ENCODE measurements around the gene JAKMIP2. TPM values are rescaled to one million over a fixed set of nuclear protein-coding genes. Genes with fewer than 3 reads are reported as not detected.
"Not testable (repeated sequence)": the region's sequence is repeated elsewhere in the genome, so short reads cannot be mapped to it uniquely, and the experiment has no call there.

The JAKMIP2 gene
- total RNA-seq, 4 donors from 2014 or later = 0.83 to 2.6 (median 1.3) TPM

DNA sequence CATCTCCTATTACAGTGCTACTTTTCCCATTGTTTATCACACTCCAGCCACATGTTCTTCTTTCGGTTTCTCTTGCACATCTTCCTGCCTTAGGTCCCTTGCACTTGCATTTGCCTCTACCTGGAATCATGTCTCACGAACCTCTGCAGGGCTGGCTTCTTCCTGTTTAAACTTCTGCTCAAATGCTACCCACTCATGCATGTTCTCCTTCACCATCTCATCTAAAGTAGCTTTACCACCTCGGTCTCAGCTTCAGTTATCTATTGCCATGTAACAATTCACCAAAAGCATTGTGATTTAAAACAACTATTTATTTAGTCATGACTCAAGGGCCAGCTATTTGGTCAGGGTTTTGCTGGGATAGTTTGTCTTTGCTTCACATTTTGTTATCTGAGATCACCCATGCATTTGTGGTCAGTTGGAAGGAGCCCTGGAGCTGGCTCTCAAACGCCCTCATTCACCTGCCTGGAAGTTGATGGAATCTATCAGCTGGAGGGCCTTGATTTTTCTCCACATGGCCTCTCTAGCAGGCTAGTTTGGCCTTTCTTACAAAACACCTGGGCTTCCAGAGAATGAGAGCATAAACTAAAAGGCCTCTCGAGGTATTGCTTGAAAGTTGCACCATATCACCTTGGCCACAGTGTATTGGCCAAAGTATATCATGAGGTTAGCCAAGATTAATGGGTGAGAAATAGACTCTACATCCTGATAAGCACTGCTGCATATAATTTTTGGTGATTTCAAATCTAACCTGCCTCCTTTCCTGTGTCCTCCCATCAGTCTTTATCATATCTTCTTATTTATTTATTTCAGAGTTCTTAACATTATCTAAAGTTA, 27.5 kb upstream of the JAKMIP2 start:
- Histone ChIP-seq H3K9me3 (no peaks in the 10 kb centered on the region), H3K27me3 (no peaks in the 10 kb centered on the region), H3K27ac (replicated peaks in 1 of 4) (no peak overlapping the region), H3K4me3 (no peak overlapping the region), H3K36me3 (no peaks in the 10 kb centered on the region), H3K4me1 (no peaks in the 10 kb centered on the region)
- 62% methylated on average over 5 of the region's 5 CpGs for WGBS
- no peak for DNase-seq (ENCODE audit: extremely low spot score)
- TF ChIP-seq POLR2A (IDR thresholded peaks at IDR 0.05; ENCODE audit: low read depth) = no peak
- intact Hi-C loops (cut with DNase I) = no loop called here

- DNase-seq (ENCODE audit: extremely low spot score) = no peak
- no peaks in the 10 kb centered on the region for H3K4me1 ChIP-seq
- H3K36me3 ChIP-seq = no peaks in the 10 kb centered on the region
- no peaks in the 10 kb centered on the region for H3K27me3 ChIP-seq
- no peak overlapping the region for H3K4me3 ChIP-seq
- H3K27ac ChIP-seq (replicated peaks in 1 of 4) = no peak overlapping the region
- 66% methylated on average over 6 of the region's 6 CpGs for WGBS
- intact Hi-C loops (cut with DNase I) = no loop called here
- no peak for TF ChIP-seq POLR2A (IDR thresholded peaks at IDR 0.05; ENCODE audit: low read depth)
- TF ChIP-seq EP300 (IDR thresholded peaks at IDR 0.05) = no peak
- TF ChIP-seq POLR2AphosphoS5 (IDR thresholded peaks at IDR 0.05) = no peak
- no peak for TF ChIP-seq CTCF (IDR thresholded peaks at IDR 0.05)
- no peaks in the 10 kb centered on the region for H3K9me3 ChIP-seq
Measured at GRCh38 chr5:147805030-147805454, 22.5 kb upstream of the JAKMIP2 start.

DNA sequence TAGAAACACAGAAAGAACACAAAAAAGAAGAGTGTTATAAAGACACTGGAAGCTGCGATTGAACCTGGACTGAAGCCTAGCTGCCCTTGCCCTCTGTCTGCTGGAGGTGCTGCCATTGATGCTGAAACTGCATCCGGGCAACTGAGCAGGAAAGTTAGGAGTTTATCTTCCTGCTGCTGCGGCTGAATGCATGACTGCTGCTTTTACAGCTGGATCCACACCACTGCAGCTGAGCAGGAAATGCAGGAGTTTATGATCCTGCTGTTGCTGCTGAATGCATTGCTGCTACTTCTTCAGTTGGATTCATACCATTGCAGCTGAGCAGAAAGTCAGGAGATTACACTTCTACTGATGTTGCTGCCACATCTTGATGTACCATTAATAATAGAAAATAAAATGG, 21.8 kb upstream of the JAKMIP2 start:
- no peaks in the 10 kb centered on the region for H3K36me3 ChIP-seq
- H3K9me3 ChIP-seq = no peaks in the 10 kb centered on the region
- intact Hi-C loops (cut with DNase I) = no loop called here
- no peaks in the 10 kb centered on the region for H3K27me3 ChIP-seq
- DNase-seq (ENCODE audit: extremely low spot score) = no peak
- H3K4me3 ChIP-seq = no peak overlapping the region
- no peaks in the 10 kb centered on the region for H3K4me1 ChIP-seq
- no peak overlapping the region for H3K27ac ChIP-seq (replicated peaks in 1 of 4)
- WGBS = 53% methylated on average over 3 of the region's 3 CpGs
- TF ChIP-seq POLR2AphosphoS5 (IDR thresholded peaks at IDR 0.05) = no peak
- no peak for TF ChIP-seq EP300 (IDR thresholded peaks at IDR 0.05)
- no peak for TF ChIP-seq CTCF (IDR thresholded peaks at IDR 0.05)
- no peak for TF ChIP-seq POLR2A (IDR thresholded peaks at IDR 0.05; ENCODE audit: low read depth)

DNA sequence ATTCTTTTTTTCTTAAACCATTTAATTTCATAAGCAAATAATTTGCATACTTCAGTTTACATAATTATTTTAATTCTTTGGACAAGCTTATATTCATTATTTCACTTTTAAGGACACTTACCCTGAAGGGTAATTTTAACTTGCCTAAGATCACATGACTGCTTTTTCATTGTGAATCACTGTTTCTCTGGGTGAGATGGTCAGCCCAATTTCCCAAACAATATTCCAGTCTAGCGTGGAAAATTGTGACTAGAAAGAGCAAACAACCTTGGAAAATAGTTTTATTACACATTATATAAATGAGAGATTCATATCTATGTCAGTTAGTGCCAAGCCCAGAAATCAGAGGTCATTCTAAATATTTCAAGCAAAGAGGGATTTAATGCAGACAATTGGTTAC, 21.4 kb upstream of the JAKMIP2 start:
- H3K27me3 ChIP-seq = no peaks in the 10 kb centered on the region
- H3K36me3 ChIP-seq = no peaks in the 10 kb centered on the region
- H3K4me3 ChIP-seq = no peak overlapping the region
- H3K9me3 ChIP-seq = no peaks in the 10 kb centered on the region
- TF ChIP-seq EP300 (IDR thresholded peaks at IDR 0.05) (no peak), POLR2AphosphoS5 (IDR thresholded peaks at IDR 0.05) (no peak), CTCF (IDR thresholded peaks at IDR 0.05) (no peak), POLR2A (IDR thresholded peaks at IDR 0.05; ENCODE audit: low read depth) (no peak)
- H3K4me1 ChIP-seq = no peaks in the 10 kb centered on the region
- H3K27ac ChIP-seq (replicated peaks in 1 of 4) = no peak overlapping the region
- no peak for DNase-seq (ENCODE audit: extremely low spot score)
- 0% methylated on average over 1 of the region's 1 CpG for WGBS
- intact Hi-C loops (cut with DNase I) = no loop called here

DNA sequence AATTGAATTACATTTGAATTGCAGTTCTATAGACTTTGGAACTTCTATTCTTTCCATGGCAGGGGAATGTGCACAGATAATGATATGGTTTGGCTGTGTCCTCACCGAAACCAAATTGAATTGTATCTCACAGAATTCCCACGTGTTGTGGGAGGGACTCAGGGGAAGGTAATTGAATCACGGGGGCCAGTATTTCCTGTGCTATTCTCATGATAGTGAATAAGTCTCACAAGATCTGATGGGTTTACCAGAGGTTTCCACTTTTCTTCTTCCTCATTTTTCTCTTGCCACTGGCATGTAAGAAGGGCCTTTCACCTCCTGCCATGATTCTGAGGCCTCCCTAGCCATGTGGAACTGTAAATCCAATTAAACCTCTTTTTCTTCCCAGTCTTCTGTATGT, 20.6 kb upstream of the JAKMIP2 start:
- 71% methylated on average over 3 of the region's 3 CpGs for WGBS

GRCh38 chr5:147801461-147801860, 18.9 kb upstream of the JAKMIP2 start:
- intact Hi-C loops (cut with DNase I) = no loop called here
- no peaks in the 10 kb centered on the region for H3K9me3 ChIP-seq
- WGBS = 88% methylated on average over 1 of the region's 1 CpG
- H3K36me3 ChIP-seq = no peaks in the 10 kb centered on the region
- no peak for DNase-seq (ENCODE audit: extremely low spot score)
- H3K4me1 ChIP-seq = no peaks in the 10 kb centered on the region
- H3K4me3 ChIP-seq = no peak overlapping the region
- no peak overlapping the region for H3K27ac ChIP-seq (replicated peaks in 1 of 4)
- H3K27me3 ChIP-seq = no peaks in the 10 kb centered on the region
- TF ChIP-seq POLR2AphosphoS5 (IDR thresholded peaks at IDR 0.05) = no peak
- TF ChIP-seq EP300 (IDR thresholded peaks at IDR 0.05) = no peak
- TF ChIP-seq CTCF (IDR thresholded peaks at IDR 0.05) = no peak
- TF ChIP-seq POLR2A (IDR thresholded peaks at IDR 0.05; ENCODE audit: low read depth) = no peak

More for the DNA sequence above, 20.6 kb upstream of the JAKMIP2 start:
- H3K27me3 ChIP-seq; H3K4me3 ChIP-seq; H3K9me3 ChIP-seq; DNase-seq (ENCODE audit: extremely low spot score); H3K27ac ChIP-seq (replicated peaks in 1 of 4); intact Hi-C loops (cut with DNase I); H3K4me1 ChIP-seq; H3K36me3 ChIP-seq: not testable (repeated sequence)
